GM18951 (cell line): Measurements from ENCODE around the gene GNS.

ENCODE experiments used
- POLR2A ChIP-seq: IDR thresholded peaks from 4 replicates; pipeline ENCODE4 v1.6.1; 2011; ENCODE audit warnings: mild to moderate bottlenecking; ENCODE audit not compliant: insufficient read length, insufficient read depth; ENCODE audit errors: extremely low read depth
- in situ Hi-C: fragments of 300-500 bp; cut with MboI; formaldehyde crosslinking; loops from one replicate; pipeline ENCODE4 v1.12.0; 2022; ENCODE audit warnings: low sequenced_read_pairs, mixed read lengths, inconsistent platforms; ENCODE audit not compliant: unreplicated experiment

GNS gene

DNA sequence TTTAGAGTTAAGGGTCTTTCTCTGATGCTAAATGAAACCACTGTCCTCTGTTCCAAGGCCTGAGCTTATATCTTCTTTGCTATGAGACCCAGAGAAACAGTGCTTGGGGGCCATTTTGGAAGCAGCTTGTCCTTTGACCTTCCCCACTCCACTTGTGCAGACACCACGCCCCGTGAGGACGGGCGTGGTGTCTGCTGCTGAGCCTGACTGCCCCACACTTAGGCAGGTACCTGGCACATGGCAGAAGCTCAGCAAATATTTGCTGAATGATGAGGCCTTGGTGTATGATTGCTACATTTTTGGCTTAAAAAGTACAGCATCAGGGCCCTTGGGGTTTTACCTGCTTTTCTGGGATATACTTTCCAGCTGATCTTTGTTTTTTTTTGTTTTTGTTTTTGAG lies 79.0 kb downstream of the GNS start:
- in situ Hi-C loops, result no loop called here
- no peak for TF ChIP-seq POLR2A

DNA sequence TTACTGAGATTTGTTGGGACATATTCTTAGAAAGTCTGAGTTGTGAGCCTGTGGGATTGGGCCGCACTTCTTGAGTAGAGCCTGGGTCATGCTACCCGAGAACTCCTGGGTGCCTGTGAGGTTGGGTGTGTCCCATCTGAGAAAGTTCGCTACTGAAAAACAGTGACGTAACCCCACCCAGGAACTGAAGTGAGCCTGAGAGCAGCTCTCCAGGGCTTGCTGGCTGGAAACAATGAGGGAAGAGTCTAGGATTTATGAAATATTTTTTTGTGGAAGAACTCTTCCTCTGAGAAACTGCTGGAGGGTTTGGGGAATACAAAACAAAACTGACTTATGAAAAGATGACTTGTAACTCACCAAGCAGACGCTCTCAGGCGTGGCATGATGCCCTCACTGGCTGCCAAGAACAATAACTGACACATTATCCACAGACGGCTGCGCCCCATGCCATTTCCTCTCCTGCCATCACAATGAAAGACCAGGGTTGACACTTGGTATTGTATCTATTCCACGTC lies 79.7 kb downstream of the GNS start:
- in situ Hi-C loops, result no loop called here
- TF ChIP-seq POLR2A, result no peak

DNA sequence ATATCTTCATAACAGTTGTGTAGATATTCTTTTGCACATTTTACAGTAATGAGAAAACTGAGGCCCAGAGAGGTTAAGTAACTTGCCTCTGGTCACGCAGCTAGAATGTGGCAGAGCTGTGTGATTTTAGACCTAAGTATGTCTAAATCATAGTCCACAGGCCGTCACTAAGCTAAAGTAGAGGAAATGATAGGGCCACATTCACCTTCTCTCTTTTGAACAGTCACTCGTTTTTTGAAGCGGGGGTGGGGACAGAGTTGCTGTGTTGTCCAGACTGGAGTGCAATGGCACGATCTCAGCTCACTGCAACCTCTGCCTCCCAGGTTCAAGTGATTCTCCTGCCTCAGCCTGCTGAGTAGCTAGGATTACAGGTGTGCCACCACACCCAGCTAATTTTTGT lies 80.4 kb downstream of the GNS start:
- in situ Hi-C loops, result no loop called here

DNA sequence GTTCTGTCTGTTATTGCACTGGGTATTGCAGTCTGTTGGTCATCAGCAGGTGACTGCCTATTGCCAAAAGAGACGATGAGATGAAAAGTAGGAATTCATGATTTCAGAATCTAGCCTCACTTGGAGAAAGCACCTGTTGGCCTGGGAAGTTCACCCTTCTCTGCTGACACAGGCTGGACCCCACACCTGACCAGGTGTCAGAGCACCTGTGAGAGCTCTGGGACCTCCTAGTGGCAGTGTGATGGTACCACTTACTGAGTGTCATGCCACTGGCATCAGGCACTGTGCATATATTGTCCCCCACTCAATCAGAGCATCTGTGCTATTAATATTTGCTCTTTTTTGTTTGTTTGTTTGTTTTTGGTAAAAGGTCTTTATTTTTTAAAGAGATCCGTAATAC lies 81.0 kb downstream of the GNS start:
- TF ChIP-seq POLR2A, result no peak
- in situ Hi-C loops, result no loop called here

More for the DNA sequence above, 80.4 kb downstream of the GNS start:
- no peak for TF ChIP-seq POLR2A

DNA sequence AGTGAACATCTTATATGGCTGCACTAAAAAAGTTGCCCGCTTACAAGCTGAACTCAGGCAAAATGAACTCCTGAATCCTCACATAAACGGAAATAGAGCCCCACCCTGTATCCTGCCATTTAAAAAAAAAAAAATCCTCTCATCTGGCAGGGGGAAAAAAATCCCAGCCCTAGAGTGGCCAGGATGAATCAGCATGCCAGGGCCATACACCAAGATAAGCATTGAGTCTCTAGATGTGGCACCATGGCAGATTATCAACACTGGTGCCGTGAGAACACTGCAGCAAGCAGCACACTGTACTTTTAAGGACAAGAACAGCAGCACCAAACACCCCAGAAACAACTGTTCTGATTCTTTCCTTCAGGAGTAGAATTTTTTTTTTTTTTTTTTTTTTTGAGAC lies 83.4 kb downstream of the GNS start:
- in situ Hi-C loops, result no loop called here
- TF ChIP-seq POLR2A, result no peak

DNA sequence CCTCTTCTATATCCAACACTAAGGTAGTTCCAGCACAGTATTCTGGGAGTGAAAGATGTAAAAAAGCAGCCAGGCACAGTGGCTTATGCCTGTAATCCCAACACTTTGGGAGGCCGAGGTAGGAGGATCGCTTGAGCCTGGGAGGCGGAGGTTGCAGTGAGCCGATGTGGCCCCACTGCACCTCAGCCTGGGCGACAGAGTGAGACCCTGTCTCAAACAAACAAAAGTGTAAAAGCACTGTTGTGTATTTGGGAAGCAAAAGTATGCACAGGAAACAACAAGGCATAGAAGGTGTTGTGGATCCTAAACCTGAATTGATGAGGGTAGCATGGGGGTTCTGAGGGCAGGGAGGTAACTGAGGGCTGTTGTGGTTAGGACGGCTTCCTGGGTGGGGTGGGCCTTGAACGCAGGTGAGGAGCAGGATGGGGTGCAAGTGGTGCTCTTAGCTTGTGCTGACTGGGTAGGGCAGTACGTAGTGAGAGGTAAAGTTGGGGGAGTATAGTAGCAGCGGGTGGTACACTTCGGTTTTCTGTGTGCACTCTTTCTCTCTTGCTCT lies 84.8 kb downstream of the GNS start:
- in situ Hi-C loops, result no loop called here
- TF ChIP-seq POLR2A, result no peak

DNA sequence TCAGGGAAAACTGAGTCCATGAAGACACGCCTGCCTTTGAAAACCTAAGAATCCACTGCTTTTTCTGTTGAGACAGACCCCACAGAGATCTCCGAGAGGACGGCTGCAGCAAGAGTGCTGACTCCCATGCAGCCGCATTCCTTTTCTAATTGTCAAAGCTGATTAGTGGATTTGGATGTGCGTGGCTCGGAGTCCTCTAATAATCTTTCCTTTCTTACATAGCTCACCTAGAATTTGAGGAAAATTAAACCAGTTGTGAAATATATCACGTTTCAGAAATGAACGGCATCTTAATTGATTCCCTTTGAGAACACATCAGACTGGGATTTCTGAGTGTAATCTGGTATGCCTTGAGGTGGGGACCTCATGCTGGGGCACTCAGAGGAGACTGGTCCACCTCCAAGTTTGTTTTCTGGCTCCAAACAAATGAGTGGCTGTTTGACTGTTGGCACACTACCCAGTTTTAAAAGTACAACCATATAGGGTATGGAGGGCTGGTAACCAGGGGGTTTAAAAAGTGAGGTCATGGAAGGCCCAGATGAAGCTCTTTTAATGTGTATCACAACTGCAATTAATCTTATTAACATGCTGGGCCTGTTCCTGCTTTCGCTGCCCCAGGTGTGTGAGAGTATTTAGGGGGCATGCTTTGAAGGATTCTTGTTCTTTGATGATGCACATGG lies 85.6 kb downstream of the GNS start:
- TF ChIP-seq POLR2A, result no peak
- in situ Hi-C loops, result no loop called here

DNA sequence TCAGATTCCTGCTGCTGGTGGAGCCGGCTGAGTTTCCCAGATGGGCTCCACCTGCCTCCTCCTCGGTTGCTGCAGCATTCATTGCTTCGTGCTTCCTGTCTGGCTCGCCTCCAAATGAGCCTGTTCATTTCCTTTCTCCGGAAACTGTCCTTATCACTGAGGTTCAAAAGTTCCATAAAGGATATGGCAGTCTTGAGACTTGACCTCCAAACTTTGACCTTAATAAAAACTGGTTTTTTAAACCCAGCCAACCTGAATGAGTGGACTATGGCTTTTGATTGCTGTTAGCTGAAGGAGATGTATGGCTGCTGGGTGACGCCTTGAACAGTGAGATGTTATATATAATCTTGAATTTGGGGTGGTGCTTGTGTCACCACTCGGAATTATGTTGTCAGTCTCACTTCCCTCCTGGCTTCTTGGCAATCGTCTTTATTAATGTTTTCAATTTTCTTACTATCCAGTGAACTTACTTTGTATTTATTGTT lies 86.2 kb downstream of the GNS start:
- TF ChIP-seq POLR2A, result no peak
- in situ Hi-C loops, result no loop called here

DNA sequence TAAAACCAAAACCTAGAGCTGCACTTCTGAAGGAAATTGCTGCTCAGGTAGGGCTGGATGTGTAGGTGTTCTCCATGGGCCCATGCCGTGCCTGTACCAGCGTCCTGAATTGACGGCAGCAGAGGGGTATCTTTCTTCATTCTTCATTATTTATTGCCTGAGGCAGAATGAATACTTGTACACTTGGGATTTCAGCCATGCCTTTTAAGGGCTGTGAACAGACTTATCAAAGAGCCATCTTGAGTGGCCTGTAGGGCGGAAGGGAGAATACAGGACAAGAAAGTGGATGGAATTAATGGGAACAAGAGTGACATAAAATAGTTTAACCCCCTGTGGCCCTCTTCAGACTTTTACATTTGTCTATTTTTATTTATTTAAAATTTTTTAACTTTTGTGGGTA lies 87.5 kb downstream of the GNS start:
- in situ Hi-C loops, result no loop called here
- TF ChIP-seq POLR2A, result no peak

DNA sequence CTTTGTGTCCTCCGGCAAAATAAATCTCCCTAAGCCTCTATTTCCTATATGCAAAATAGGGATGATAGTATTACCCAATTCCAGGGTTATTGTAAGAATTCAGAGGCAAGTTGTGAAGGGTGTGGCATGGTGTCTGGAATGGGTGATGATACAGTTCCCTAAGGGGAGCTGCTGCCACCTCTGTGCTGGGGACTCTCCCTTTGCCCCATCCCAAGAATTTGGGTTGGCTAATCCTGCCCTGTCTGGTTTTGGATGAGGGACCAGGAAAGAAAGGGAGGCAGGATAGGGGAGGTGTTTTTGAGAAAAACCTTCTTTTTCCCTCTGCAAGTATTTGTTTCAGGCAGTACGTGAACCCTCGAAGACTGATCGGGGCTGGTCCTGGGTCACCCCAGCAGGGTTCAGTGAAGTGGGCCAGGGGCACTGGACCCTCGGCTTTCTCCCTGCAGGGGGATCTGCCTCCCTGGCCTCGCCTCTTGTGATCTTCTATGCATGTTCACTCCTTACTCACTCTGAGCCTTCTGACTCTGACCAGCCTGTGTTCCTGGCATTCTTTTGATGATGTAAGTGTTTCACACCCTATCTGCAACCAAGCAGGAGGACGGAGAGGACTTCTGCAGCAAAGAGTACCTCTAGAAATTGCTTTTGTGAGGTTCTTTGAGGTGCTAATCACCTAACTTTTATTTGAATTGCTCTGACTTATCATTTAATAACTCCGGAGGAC lies 88.1 kb downstream of the GNS start:
- in situ Hi-C loops, result no loop called here
- no peak for TF ChIP-seq POLR2A

DNA sequence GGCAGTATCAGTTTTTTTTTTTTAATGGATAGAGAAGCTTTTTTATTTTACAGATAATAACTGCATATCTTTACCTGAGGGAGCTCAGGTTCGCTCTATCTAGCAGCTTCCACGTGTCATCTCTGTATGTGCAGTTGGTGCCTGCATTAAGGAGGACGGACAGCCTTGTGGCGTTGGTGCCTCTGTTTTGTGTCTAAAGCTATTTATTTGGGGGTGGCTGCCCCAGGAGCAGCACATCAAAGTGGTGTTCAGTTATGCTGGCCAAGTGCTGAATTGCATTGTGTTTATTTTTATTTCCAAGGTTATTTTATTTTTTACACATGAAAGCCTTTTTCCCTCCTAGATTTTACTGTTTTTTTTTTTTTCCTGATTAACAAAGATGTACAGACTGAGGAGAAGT lies 89.2 kb downstream of the GNS start:
- in situ Hi-C loops, result no loop called here

DNA sequence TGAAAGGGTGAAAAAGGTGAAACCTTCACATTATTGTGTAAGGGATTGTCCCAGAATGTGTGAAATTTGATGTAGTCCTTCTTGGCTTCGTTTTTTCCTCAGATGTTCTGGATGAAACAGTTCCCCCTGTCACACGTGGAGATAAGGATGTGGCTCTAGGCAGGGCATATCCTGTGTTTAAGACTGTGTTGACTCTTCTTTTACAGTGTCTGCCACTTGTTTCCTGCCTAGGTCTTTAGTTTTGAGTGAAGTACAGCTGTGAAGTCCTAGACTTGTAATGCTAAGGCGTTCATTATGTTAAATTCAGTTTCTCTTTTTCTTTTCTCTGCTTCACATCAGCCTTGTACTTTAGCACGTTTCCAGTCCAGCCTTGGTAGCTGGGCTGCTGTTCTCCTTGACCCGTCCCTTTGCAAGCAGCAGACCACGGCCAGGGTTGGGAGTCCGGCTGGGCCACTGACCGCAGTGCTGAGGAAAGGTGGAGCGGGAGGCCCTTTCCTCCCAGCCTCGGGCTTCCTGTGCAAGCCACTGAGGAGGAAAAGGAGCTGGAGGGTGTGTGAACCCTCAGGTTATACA lies 89.8 kb downstream of the GNS start:
- in situ Hi-C loops, result no loop called here
- TF ChIP-seq POLR2A, result no peak

More for the DNA sequence above, 89.2 kb downstream of the GNS start:
- TF ChIP-seq POLR2A, result no peak

DNA sequence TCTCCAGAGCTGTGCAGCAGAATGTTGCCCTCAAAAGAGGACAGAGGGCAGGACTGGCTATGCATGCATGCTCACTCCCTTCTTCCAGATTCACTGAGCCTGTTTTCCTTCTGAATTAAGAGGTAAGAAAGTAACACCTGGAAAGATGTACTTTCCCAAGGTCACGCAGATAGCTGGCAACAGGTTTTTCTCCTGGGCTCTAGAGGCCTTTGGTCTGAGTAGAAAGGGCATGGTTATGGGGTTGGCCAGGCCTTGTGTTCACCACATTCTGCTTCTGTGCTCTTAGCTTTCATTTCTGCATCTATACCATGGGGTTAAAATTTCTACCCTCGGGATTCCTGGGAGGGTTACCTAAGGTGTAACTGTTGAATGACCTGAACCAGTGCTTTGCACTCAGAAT lies 91.4 kb downstream of the GNS start:
- TF ChIP-seq POLR2A, result no peak
- in situ Hi-C loops, result no loop called here
